OCI-LY7 (cell line): ENCODE measurements around the gene SRXN1. TPM values are rescaled to one million over a fixed set of nuclear protein-coding genes. Genes with fewer than 3 reads are reported as not detected.

Source experiments
- BruUV-seq: library from RNA; stranded (reverse); fragments of 400-500 nt; replicated peaks from 2 replicates; lab custom pipeline; 2021; lab: Mats Ljungman, UMichigan
- CTCF ChIA-PET: fragments of 300-600 bp; sonication (Branson Sonifier 250); formaldehyde crosslinking; loops from one replicate; lab custom pipeline; 2022; ENCODE audit warnings: antibody characterized with exemption; ENCODE audit not compliant: unreplicated experiment; lab: Charles Lee
- POLR2A ChIA-PET: fragments of 300-600 bp; sonication (Branson Sonifier 250); formaldehyde crosslinking; loops from one replicate; lab custom pipeline; 2022; ENCODE audit warnings: antibody characterized with exemption; lab: Charles Lee
- DNase-seq: peaks from one replicate; pipeline ENCODE4 v3.0.0-alpha.2; 2015; ENCODE audit warnings: low spot score
- H2AFZ ChIP-seq: fragments of 200-600 bp; sonication (generic), shearing (Covaris generic); 2 replicates; pipeline ENCODE4 v1.6.1; 2014; ENCODE audit warnings: mild to moderate bottlenecking, antibody characterized with exemption, low read length, moderate library complexity
- H3K27ac ChIP-seq: fragments of 200-600 bp; sonication (generic); 2 replicates; pipeline ENCODE4 v1.5.1; 2014; ENCODE audit warnings: mixed run types, low read depth, mild to moderate bottlenecking, moderate library complexity, low read length, inconsistent platforms; ENCODE audit not compliant: poor library complexity, severe bottlenecking
- H3K36me3 ChIP-seq: fragments of 200-600 bp; sonication (generic); 2 replicates; pipeline ENCODE4 v1.6.1; 2014; ENCODE audit warnings: mild to moderate bottlenecking, antibody characterized with exemption, low read length, moderate library complexity, mixed read lengths; ENCODE audit not compliant: insufficient read depth
- H3K4me1 ChIP-seq: fragments of 200-600 bp; sonication (generic); 2 replicates; pipeline ENCODE4 v1.5.1; 2014; ENCODE audit warnings: mild to moderate bottlenecking, low read length; ENCODE audit not compliant: insufficient read depth, poor library complexity, severe bottlenecking
- H3K4me2 ChIP-seq: fragments of 200-600 bp; sonication (generic); 2 replicates; pipeline ENCODE4 v1.6.1; 2014; ENCODE audit warnings: mild to moderate bottlenecking, low read length
- H3K4me3 ChIP-seq: fragments of 200-600 bp; sonication (generic); 2 replicates; pipeline ENCODE4 v1.5.1; 2014; ENCODE audit warnings: mild to moderate bottlenecking, low read depth, low read length; ENCODE audit not compliant: poor library complexity, severe bottlenecking
- H3K79me2 ChIP-seq: fragments of 200-600 bp; sonication (generic); 2 replicates; pipeline ENCODE4 v1.6.1; 2016; ENCODE audit warnings: low read depth, mild to moderate bottlenecking, low read length, moderate library complexity, mixed read lengths; ENCODE audit not compliant: insufficient read depth
- H3K9me2 ChIP-seq: fragments of 200-600 bp; sonication (generic); 2 replicates; pipeline ENCODE4 v1.6.1; 2016; ENCODE audit warnings: mild to moderate bottlenecking, low read length, mixed read lengths; ENCODE audit not compliant: insufficient read depth
- H3K9me3 ChIP-seq: fragments of 200-600 bp; sonication (generic); 2 replicates; pipeline ENCODE4 v1.6.1; 2014; ENCODE audit warnings: mild to moderate bottlenecking, mixed run types, low read length, mixed read lengths
- H4K20me1 ChIP-seq: fragments of 200-600 bp; sonication (generic); 2 replicates; pipeline ENCODE4 v1.6.1; 2014; ENCODE audit warnings: mild to moderate bottlenecking, antibody characterized with exemption, low read length, moderate library complexity, mixed read lengths; ENCODE audit not compliant: insufficient read depth
- EZH2phosphoT487 ChIP-seq: fragments of 200-600 bp; sonication (generic); IDR thresholded peaks from 2 replicates; pipeline ENCODE4 v1.6.1; 2018; ENCODE audit warnings: low read depth, borderline replicate concordance, mild to moderate bottlenecking, mixed run types, antibody characterized with exemption, low read length, moderate library complexity, mixed read lengths
- intact Hi-C: fragments of 100-400 bp; cut with micrococcal nuclease; formaldehyde crosslinking; loops from one replicate; pipeline ENCODE4 v1.10.0; 2022; ENCODE audit not compliant: unreplicated experiment
- total RNA-seq, 2 experiments: library from RNA; depleted of rRNA in 1 of 2; stranded (reverse); fragments of >200 nt in 1 of 2; shearing (Covaris generic) in 1 of 2; gene quantifications; 2 replicates each; pipeline ENCODE4 v1.2.3, GENCODE V29; 2014 to 2022
- TF ChIP-seq, protein P1 (sequence below): fragments of 200-600 bp; sonication (generic); conservative IDR thresholded peaks from 2 replicates; pipeline ENCODE4 v1.5.1; 2014; ENCODE audit warnings: mild to moderate bottlenecking, antibody characterized with exemption, low read length, moderate library complexity, mixed read lengths

Gene SRXN1
- total RNA-seq, 2 experiments from 2014 or later, result 18.6 to 19.8 TPM

DNA sequence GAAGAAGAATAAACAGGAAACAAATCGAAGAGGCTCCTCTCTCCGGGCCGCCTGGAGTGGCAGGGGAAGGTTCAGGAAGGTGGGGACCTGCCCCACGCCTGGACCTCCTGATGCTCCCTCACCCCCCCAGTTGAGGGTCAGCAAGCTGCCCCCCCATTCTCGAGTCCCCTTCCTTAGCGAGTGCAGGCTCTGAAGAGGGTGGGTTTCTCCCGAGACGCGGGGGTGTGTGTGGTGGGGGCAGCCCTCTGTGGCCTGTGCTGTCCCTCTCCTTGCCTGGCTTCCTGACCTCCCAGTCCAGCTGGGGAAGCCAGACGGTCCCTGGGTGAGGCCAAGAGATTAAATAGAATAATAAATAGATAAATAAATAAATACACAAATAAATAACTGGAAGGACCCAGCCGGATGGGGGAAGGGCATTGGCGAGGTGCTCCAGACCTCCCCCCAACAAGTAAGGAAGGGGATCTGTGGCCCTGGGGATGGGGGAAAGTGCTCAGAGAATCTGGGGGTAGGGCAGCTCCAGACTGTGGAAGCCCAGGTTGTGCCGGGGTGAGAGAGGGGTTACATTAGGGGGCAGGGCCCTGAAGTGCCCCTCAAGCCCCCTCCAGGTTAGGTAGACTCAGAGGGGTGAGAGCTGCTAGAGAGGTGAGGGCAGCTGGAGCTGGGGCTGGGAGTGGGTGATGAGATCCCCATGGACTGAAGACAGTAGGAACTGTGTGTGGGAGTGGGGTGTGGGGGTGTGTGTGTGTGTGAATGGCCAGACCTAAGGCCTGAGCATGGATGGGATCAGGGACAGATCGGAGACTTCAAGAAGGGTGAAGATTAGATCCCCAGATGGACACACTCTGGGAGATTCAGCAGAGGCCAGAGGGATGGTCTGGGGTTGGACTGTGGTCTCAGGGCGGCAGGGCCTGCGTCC, 9.5 kb upstream of the SRXN1 start:
- Histone ChIP-seq H3K79me2 (no peaks in the 10 kb centered on the region), H3K4me1 (peaks cover 22% of the 10 kb centered on the region), H3K9me2 (no peaks in the 10 kb centered on the region), H4K20me1 (no peaks in the 10 kb centered on the region), H3K4me3 (no peak overlapping the region), H3K4me2 (no peak overlapping the region), H2AFZ (no peak overlapping the region), H3K27ac (no peak overlapping the region), H3K36me3 (no peaks in the 10 kb centered on the region), H3K9me3 (no peaks in the 10 kb centered on the region)
- TF ChIP-seq EZH2phosphoT487, result no peak
- TF ChIP-seq, protein P1, sequence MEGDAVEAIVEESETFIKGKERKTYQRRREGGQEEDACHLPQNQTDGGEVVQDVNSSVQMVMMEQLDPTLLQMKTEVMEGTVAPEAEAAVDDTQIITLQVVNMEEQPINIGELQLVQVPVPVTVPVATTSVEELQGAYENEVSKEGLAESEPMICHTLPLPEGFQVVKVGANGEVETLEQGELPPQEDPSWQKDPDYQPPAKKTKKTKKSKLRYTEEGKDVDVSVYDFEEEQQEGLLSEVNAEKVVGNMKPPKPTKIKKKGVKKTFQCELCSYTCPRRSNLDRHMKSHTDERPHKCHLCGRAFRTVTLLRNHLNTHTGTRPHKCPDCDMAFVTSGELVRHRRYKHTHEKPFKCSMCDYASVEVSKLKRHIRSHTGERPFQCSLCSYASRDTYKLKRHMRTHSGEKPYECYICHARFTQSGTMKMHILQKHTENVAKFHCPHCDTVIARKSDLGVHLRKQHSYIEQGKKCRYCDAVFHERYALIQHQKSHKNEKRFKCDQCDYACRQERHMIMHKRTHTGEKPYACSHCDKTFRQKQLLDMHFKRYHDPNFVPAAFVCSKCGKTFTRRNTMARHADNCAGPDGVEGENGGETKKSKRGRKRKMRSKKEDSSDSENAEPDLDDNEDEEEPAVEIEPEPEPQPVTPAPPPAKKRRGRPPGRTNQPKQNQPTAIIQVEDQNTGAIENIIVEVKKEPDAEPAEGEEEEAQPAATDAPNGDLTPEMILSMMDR, result no peak
- CTCF ChIA-PET, result no interaction called here
- no peak for DNase-seq
- intact Hi-C loops, result no loop called here
- POLR2A ChIA-PET, result no interaction called here
- BruUV-seq, result no TSS peak

DNA sequence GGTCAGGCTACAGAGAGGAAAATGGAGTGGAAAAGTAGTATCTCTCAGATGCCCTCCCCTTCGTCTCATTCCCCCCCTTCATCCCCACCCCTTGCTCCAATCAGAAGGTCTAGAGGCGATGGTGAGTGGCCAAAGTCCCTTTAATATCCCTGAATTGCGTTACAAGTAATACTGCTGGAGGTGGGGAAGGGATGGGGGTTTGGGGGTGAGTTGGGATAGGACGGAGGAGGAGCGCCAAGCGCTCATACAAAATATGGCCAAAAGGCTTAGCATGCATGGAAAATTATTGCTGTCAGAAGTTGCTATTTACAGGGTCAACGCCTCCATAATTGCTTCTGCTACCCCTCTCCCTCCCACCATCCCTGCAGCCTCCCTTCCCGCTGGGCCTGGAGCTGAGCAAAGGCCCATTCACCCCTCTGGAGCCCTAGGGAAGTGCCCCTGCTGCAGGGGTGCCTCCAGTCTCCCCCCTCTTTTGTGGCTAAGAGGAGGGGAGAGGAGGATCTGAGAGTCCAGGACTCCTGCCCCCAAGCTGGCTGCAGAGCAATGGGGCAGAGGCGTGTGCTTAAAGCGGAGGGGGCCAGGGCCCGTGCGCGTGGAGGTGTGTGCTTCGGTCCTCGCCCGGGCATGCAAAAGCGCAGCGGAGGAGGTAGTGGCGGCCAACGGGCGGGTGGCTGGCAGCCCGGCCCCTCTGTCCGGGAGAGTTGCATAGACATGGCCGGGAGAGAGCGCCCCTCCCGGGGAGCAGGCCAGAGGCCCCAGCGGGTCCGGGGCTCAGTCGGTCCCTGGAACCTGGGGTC, 8.7 kb upstream of the SRXN1 start:
- no TSS peak for BruUV-seq
- H3K9me3 ChIP-seq, result no peaks in the 10 kb centered on the region
- no peak for DNase-seq
- peaks cover 22% of the 10 kb centered on the region for H3K4me1 ChIP-seq
- H4K20me1 ChIP-seq, result no peaks in the 10 kb centered on the region
- CTCF ChIA-PET, result no interaction called here
- POLR2A ChIA-PET, result no interaction called here
- no peaks in the 10 kb centered on the region for H3K9me2 ChIP-seq
- H2AFZ ChIP-seq, result no peak overlapping the region
- no peak overlapping the region for H3K4me3 ChIP-seq
- intact Hi-C loops, result no loop called here
- no peak overlapping the region for H3K27ac ChIP-seq
- no peak for TF ChIP-seq EZH2phosphoT487
- TF ChIP-seq, protein P1, result no peak
- H3K4me2 ChIP-seq, result no peak overlapping the region
- no peaks in the 10 kb centered on the region for H3K36me3 ChIP-seq
- no peaks in the 10 kb centered on the region for H3K79me2 ChIP-seq
